Loucy (cell line): ENCODE results near the gene GMIP.

Experiments used
- EZH2phosphoT487 ChIP-seq: fragments of 200-600 bp; IDR thresholded peaks from 2 replicates; pipeline ENCODE4 v1.6.1; 2018; ENCODE audit warnings: antibody characterized with exemption, mild to moderate bottlenecking, moderate library complexity, borderline replicate concordance
- TF ChIP-seq, protein P1 (sequence below): fragments of 200-600 bp; sonication (generic); conservative IDR thresholded peaks from 2 replicates; pipeline ENCODE4 v1.5.1; 2014; ENCODE audit warnings: mild to moderate bottlenecking, antibody characterized with exemption, low read length

DNA sequence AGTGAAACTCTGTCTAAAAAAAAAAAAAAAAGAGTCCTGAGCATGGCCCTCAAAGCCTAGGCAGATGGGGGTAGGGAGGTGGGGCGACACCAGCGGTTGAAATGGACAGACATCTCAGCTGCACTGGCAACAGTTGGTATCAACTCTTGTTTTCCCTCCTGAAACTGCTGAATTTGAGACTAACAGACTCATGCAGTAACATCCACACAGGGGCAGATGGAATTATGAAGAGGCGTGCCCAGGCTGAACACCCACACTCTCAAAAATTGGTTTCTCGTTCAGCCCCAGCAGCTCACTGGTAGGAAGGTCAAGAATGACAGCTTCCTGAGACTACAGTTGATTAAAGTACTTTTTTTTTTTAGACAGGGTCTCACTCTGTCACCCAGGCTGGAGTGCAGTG lies 49.1 kb downstream of the GMIP start:
- TF ChIP-seq, protein P1, sequence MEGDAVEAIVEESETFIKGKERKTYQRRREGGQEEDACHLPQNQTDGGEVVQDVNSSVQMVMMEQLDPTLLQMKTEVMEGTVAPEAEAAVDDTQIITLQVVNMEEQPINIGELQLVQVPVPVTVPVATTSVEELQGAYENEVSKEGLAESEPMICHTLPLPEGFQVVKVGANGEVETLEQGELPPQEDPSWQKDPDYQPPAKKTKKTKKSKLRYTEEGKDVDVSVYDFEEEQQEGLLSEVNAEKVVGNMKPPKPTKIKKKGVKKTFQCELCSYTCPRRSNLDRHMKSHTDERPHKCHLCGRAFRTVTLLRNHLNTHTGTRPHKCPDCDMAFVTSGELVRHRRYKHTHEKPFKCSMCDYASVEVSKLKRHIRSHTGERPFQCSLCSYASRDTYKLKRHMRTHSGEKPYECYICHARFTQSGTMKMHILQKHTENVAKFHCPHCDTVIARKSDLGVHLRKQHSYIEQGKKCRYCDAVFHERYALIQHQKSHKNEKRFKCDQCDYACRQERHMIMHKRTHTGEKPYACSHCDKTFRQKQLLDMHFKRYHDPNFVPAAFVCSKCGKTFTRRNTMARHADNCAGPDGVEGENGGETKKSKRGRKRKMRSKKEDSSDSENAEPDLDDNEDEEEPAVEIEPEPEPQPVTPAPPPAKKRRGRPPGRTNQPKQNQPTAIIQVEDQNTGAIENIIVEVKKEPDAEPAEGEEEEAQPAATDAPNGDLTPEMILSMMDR: no peak
- TF ChIP-seq EZH2phosphoT487: no peak
